GM19438 (cell line): Measurements from ENCODE around the gene C9orf153.
"Not testable (repeated sequence)": the region's sequence is repeated elsewhere in the genome, so short reads cannot be mapped to it uniquely, and the experiment has no call there.

ENCODE experiments used
- ATAC-seq: cut with Tn5 transposase; IDR thresholded peaks from one replicate; pipeline ENCODE4 v1.9.1; 2021; ENCODE audit warnings: low read depth; ENCODE audit not compliant: unreplicated experiment

C9orf153 gene

GRCh38 chr9:86201474-86202337 is 57.8 kb downstream of the C9orf153 start:
- ATAC-seq, result no peak

GRCh38 chr9:86200599-86201162 is 58.8 kb downstream of the C9orf153 start:
- ATAC-seq, result no peak

- no peak for ATAC-seq
These were observed 66.4 kb downstream of the C9orf153 start for GRCh38 chr9:86193088-86193487.

- ATAC-seq, result not testable (repeated sequence)
These were observed 68.8 kb downstream of the C9orf153 start for GRCh38 chr9:86190700-86191099.

- no peak for ATAC-seq
These were observed 72.3 kb downstream of the C9orf153 start for GRCh38 chr9:86187121-86187520.

- ATAC-seq, result no peak
These were observed 72.8 kb downstream of the C9orf153 start for GRCh38 chr9:86186696-86187095.

GRCh38 chr9:86185872-86186271 is 73.6 kb downstream of the C9orf153 start:
- ATAC-seq, result no peak

GRCh38 chr9:86184138-86184524 is 75.3 kb downstream of the C9orf153 start:
- no peak for ATAC-seq

- no peak for ATAC-seq
These were observed 76.0 kb downstream of the C9orf153 start for GRCh38 chr9:86183229-86184137.

GRCh38 chr9:86181379-86182315 is 77.8 kb downstream of the C9orf153 start:
- no peak for ATAC-seq

- no peak for ATAC-seq
These were observed 81.0 kb downstream of the C9orf153 start for GRCh38 chr9:86178503-86178902.

- ATAC-seq, result no peak
These were observed 81.5 kb downstream of the C9orf153 start for GRCh38 chr9:86177995-86178394.

- no peak for ATAC-seq
These were observed 83.0 kb downstream of the C9orf153 start for GRCh38 chr9:86176468-86176867.

GRCh38 chr9:86175743-86176456 is 83.6 kb downstream of the C9orf153 start:
- ATAC-seq, result no peak

- no peak for ATAC-seq
These were observed 84.2 kb downstream of the C9orf153 start for GRCh38 chr9:86175223-86175622.
